ENCODE results near the gene ACACB.
A peak's percentile ranks its signal among the peaks of the same experiment; 100 is the strongest.

Gene ACACB

DNA sequence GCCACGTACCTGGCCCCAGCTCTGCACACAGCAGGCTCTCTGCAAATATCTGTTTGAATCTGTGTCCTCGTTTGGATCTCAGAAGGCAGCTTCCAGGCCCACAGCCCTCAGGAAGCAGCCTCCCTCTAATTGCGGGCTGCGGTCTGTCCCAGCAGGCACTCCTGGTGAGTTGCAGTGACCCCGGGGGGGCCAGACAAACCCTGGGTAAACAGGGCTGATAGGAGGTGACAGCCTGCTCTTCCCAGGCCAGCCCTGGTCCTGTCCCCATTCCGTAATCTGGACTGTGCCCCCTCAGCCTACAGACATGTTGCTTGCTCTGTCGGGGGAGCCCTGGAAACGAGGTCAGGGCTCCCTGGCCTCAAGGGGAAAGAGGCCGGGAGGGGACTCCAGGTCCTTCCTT is 190.7 kb downstream of the ACACB start:
- DNase-seq = no peak

- no peak for DNase-seq
These were observed 192.4 kb downstream of the ACACB start, which contains the start of gene FOXN4 for GRCh38 chr12:109308534-109309380. TSS of gene FOXN4 (minus strand) at chr12:109309284. CDS start at chr12:109308321, 963 bp downstream.

DNA sequence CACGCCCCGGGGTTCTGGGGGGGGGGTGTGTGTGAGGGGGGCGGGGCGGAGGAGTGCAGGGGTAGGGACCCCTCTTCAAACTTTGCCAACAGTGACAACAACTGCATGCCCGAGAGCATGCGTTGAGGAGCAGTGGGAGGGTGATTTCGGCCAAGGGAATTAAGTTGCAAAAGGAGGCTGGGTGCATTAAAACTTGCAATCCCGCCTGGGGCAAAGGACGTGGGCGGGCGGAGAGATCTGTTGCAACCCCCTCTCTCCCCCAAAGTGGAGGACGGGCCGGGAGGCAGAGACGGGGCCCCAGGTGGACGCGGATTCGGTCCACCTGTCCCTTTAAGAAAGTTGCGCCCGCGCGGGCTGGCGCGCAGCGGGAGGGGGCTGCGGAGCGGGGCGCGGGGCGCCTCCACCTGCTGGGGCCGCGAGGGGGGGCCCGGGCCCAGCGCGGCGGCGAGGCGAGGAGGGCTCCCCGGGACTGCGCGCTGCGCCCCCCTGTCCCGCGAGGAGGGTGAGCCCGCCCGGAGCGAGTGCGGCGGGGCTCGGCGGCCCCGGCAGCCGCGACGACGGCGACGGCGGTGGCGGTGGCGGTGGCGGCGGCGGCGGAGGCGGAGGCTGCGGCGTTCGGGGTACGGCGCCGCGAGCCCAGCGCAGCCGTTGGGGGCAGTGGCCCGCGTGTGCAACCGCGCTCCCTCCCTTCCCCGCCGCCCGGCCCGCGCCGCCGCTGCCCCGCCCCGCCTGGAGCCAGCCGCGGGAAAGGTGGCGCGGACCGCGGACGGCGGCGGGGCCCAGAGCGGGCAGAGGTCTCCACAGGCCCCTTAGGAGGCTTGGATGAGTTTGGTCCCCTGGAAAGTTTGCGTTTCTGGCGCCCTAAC is 193.2 kb downstream of the ACACB start:
- DNase-seq = no peak

DNA sequence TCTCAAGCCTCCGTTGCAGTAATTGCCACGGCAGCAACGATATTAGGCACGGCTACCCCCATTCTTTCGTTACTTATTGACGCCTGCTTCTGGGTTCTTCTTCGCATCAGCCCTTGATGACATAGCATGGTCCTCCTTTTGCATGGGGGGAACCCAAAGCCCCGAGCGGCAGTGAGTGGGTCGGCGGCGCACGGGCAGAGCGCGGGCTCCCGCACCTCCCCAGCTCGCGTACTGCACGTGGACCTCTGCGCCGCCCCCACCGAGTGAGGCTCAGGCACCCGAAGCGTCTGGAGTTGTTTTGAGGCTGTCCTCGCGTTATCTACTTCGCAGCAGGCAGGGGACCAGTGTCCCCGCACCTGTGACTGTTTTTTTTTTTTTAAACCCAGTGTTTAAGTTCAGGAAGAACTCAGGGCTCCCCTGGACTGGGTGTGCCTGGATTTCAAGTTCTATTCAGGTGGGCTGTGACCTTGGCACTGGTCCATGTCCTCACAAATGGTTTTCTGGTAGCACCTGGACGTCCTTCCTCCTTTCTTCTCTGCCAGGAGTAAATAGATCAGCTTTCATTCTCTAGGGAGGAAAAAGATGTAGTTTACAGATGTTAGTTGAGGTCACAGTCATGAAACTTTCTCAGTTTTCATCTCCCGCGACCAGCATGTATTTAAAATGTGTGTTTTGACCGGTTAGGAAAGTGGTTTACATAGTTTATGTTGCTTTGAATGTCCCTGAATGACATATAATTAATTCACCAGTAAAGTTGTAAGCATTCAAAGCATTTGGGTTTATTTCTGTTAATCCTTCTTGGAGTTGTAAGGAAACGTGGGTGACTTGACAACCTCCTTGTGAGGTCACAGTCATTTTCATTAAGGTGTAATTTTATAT is 194.1 kb downstream of the ACACB start:
- DNase-seq = peak; percentile 9
